Transverse colon (tissue), 4 donors: ENCODE measurements around the gene LYPD6B. TPM values are rescaled to one million over a fixed set of nuclear protein-coding genes. Genes with fewer than 3 reads are reported as not detected.

Source experiments
- DNase-seq: peaks from one replicate; pipeline ENCODE4 v3.0.0-alpha.2; 2019
- H3K27ac ChIP-seq, 4 donors: fragments of 200-600 bp; sonication (generic); 2 replicates each; pipeline ENCODE4 v1.5.1; 2016 to 2018; ENCODE audit warnings: inconsistent platforms in 4 of 4
- H3K27me3 ChIP-seq: fragments of 200-600 bp; sonication (generic); 2 replicates; pipeline ENCODE4 v1.5.1; 2017; ENCODE audit warnings: inconsistent platforms
- H3K36me3 ChIP-seq, 4 donors: fragments of 200-600 bp; sonication (generic); 2 replicates each; pipeline ENCODE4 v1.5.1; 2017 to 2019; ENCODE audit warnings: inconsistent platforms in 4 of 4
- H3K4me1 ChIP-seq, 4 donors: fragments of 200-600 bp; sonication (generic); 2 replicates each; pipeline ENCODE4 v1.5.1; 2017 to 2020; ENCODE audit warnings: inconsistent platforms in 4 of 4
- H3K4me3 ChIP-seq, 4 donors: fragments of 200-600 bp; sonication (generic); 1 replicate in 1 of 4; 2 replicates in 3 of 4; pipeline versions ENCODE4 v1.5.1 to v1.6.1; 2017 to 2019; ENCODE audit warnings: inconsistent platforms in 4 of 4
- H3K9me3 ChIP-seq, 2 donors: fragments of 200-600 bp; sonication (generic); 2 replicates each; pipeline ENCODE4 v1.5.1; 2017 to 2019; ENCODE audit warnings: inconsistent platforms in 2 of 2
- EP300 ChIP-seq: sonication (generic); formaldehyde crosslinking; IDR thresholded peaks from one replicate; pipeline ENCODE4 v1.6.1; 2017; ENCODE audit warnings: antibody characterized with exemption, low read depth
- POLR2A ChIP-seq: fragments of 450-650 bp; IDR thresholded peaks from one replicate; pipeline ENCODE4 v1.6.1; 2016; ENCODE audit warnings: antibody characterized with exemption, mild to moderate bottlenecking, moderate library complexity
- POLR2AphosphoS5 ChIP-seq, 3 donors: sonication (generic); formaldehyde crosslinking; IDR thresholded peaks; one replicate each; pipeline ENCODE4 v1.6.1; 2016; ENCODE audit warnings: antibody characterized with exemption in 3 of 3
- WGBS, 2 donors: methylation state at CpG; one replicate each; pipeline ENCODE4 v1.1.5; 2018; ENCODE audit warnings: low coverage in 1 of 2; 5-methylcytosine and 5-hydroxymethylcytosine counted together
- in situ Hi-C, 4 donors: fragments of 200-750 bp; cut with MboI; loops; one replicate each; pipeline versions ENCODE4 v1.15.0 to v1.15.1; 2017; ENCODE audit warnings: low sequenced_read_pairs in 3 of 4, low pct_ligation_motif_present in 1 of 4, low pct_unique_long_range_greater_than_20kb in 1 of 4
- intact Hi-C: fragments of 100-400 bp; cut with DNase I; formaldehyde crosslinking; loops from one replicate; pipeline ENCODE4 v1.15.1; 2023; ENCODE audit warnings: low total_unique reads
- total RNA-seq, 4 donors: library from RNA; depleted of rRNA; stranded (reverse); fragments of >200 nt; gene quantifications; one replicate each; pipeline ENCODE4 v1.1.0, GENCODE V29; 2016
- TF ChIP-seq, protein P1 (sequence below), 5 experiments: fragments of 200-600 bp in 3 of 5; fragments of 450-650 bp in 2 of 5; sonication (generic) in 3 of 5; IDR thresholded peaks; 1 replicate in 2 of 5; 2 replicates in 3 of 5; pipeline ENCODE4 v1.5.1; 2016 to 2017; ENCODE audit warnings: antibody characterized with exemption in 5 of 5, inconsistent platforms in 3 of 5, mild to moderate bottlenecking in 2 of 5, moderate library complexity in 1 of 5

Gene LYPD6B, protein sequence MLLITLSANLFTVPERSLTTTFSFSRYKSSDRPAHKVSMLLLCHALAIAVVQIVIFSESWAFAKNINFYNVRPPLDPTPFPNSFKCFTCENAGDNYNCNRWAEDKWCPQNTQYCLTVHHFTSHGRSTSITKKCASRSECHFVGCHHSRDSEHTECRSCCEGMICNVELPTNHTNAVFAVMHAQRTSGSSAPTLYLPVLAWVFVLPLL
- 1 to 10 TPM in 3 of 4 donors, not detected in 1; 1.1 to 3.1 (median 2.6) TPM for total RNA-seq

DNA sequence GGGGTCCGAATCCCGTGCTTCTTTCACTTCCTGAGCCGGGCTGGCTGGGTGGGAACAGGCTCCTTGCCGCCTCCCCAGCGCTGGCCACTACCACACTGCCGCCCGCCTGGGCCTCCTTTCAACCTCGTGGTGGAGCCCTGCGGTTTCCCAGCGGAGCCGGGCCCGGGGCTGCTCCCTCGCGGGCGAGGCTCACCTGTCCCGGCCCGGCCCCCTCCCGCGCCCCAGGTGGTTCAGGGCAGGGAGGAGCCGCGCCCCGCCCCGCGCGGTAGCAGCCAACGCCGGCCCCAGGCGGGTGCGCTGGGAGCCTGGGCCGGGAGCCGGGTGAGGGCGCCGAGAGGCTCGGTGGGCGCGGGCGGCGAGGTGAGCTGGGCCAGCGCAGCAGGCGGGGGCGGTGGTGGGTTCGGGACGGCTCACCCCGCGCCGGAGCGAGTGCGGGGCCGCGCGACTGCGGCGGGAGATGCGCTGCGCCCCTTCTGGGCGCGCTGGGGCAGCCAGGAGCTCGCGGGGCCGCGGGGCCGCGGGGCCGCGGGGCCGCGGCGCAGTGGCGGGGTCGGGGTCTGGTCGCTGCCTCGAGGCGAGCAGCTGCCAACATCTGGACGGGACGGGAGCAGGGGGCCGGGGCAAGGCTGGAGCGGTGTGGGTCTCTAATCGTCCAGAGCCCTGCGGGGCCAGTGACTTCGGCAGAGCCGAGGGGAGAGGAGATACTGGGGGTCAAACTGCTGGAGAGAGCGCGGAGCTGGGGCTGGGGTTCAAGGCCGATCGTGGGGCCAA lies at the start of gene LYPD6B:
TSS of gene LYPD6B (plus strand) at position 258 of the 771 bp plus-strand sequence. CDS start 92,250 bp downstream, outside the sequence.
- Histone ChIP-seq H3K27me3 (peaks cover 19% of the 10 kb centered on the region), H3K36me3 (no peaks in the 10 kb centered on the region), H3K27ac (no peak within 1 kb of the TSS), H3K9me3 (no peaks in the 10 kb centered on the region), H3K4me1 (peaks cover 0 to 7% (median 2%) of the 10 kb centered on the region in 4 donors), H3K4me3 (peak within 1 kb of the TSS in 3 of 4 donors; percentile 48 to 52 (median 51))
- in situ Hi-C loops, result loop anchor here in 1 of 4 donors (25.0 kb wide), 1 partner anchor 274 kb away; no protein-coding TSS in a partner anchor
- DNase-seq, result peak; percentile 75
- intact Hi-C loops, result no loop called here
- 3% methylated on average over 64 of the region's 85 CpGs; no CpG with 5 or more reads in 1 of the 2 donors for WGBS, 2 donors
- TF ChIP-seq, protein P1, sequence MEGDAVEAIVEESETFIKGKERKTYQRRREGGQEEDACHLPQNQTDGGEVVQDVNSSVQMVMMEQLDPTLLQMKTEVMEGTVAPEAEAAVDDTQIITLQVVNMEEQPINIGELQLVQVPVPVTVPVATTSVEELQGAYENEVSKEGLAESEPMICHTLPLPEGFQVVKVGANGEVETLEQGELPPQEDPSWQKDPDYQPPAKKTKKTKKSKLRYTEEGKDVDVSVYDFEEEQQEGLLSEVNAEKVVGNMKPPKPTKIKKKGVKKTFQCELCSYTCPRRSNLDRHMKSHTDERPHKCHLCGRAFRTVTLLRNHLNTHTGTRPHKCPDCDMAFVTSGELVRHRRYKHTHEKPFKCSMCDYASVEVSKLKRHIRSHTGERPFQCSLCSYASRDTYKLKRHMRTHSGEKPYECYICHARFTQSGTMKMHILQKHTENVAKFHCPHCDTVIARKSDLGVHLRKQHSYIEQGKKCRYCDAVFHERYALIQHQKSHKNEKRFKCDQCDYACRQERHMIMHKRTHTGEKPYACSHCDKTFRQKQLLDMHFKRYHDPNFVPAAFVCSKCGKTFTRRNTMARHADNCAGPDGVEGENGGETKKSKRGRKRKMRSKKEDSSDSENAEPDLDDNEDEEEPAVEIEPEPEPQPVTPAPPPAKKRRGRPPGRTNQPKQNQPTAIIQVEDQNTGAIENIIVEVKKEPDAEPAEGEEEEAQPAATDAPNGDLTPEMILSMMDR (IDR thresholded peaks at IDR 0.05), result no peak
- TF ChIP-seq POLR2A (no peak), EP300 (no peak), POLR2AphosphoS5 (IDR thresholded peaks at IDR 0.05) (no peak)

DNA sequence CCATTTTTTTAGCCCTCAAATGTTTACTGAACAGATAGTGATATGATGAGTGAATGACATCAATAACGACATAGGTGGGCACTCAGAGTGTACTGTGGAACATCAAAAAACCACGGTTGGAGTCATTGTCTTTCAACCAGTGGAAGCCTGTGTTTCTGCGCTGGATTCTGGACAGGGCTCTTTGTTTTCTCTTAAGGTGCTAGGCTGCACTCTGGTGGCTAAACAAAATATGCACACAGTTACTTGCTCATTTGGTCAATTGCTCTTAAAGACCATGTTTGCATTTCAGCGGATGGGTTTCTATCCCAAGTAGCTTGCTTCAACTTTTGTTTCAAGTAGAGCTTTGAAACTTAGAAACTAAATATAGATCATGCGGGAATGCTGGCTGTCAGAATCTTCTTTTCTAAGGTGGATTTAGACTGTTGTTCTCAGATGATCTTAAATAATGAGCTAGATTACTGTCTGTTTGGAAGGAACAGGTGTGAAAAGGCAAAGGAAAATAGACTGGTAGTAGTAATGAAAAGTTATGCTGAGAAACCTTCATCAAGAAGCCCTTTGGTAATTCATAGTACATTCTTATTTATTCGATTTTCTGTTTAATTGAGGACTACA lies 48.5 kb upstream of the LYPD6B start:
- intact Hi-C loops, result no loop called here

DNA sequence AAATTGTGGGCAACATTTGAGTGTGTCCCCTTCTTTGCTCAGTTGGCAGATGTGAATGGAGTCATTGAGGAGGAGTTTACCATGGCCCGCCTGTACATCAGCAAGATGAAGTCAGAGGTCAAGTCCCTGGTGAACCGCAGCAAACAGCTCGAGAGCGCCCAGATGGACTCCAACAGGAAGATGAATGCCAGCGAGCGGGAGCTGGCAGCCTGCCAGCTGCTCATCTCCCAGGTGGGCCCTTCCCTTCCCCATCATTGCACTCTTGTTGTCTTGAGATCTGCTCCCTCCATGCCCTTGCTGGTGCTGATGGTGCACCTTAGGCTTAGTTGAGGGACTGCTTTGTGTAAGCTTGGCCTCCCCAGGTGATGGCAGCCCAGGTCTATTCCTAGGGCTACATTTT lies 47.5 kb upstream of the LYPD6B start:
- in situ Hi-C loops, result loop anchor here in 3 of 4 donors (25.0 kb wide), 3 partner anchors 354 to 1054 kb away; partner anchors contain the start of gene EPC2 (in 1 of the 3)

More for the DNA sequence above, 48.5 kb upstream of the LYPD6B start:
- no peaks in the 10 kb centered on the region for H3K27me3 ChIP-seq
- DNase-seq, result peak; percentile 48
- H3K36me3 ChIP-seq, result no peaks in the 10 kb centered on the region
- in situ Hi-C loops, result loop anchor here in 3 of 4 donors (25.0 kb wide), 3 partner anchors 353 to 1053 kb away; partner anchors contain the start of gene EPC2 (in 1 of the 3)
- TF ChIP-seq, protein P1 (IDR thresholded peaks at IDR 0.05), result peak; percentile 59 to 79 (median 65)
- no peak for TF ChIP-seq POLR2AphosphoS5 (IDR thresholded peaks at IDR 0.05)
- no peak overlapping the region for H3K27ac ChIP-seq
- WGBS, 2 donors, result 27 to 30% methylated on average over 5 to 6 of the region's 6 CpGs
- H3K4me3 ChIP-seq, result no peak overlapping the region
- H3K9me3 ChIP-seq, result no peaks in the 10 kb centered on the region
- no peaks in the 10 kb centered on the region for H3K4me1 ChIP-seq

More for the DNA sequence above, 47.5 kb upstream of the LYPD6B start:
- Histone ChIP-seq H3K27ac (no peak overlapping the region), H3K4me3 (no peak overlapping the region), H3K27me3 (no peaks in the 10 kb centered on the region), H3K9me3 (no peaks in the 10 kb centered on the region), H3K36me3 (no peaks in the 10 kb centered on the region), H3K4me1 (no peaks in the 10 kb centered on the region)
- TF ChIP-seq, protein P1 (IDR thresholded peaks at IDR 0.05), result no peak
- TF ChIP-seq POLR2A (no peak), EP300 (no peak), POLR2AphosphoS5 (IDR thresholded peaks at IDR 0.05) (no peak)
- DNase-seq, result no peak
- WGBS, 2 donors, result 74% methylated on average over 6 of the region's 6 CpGs; no CpG with 5 or more reads in 1 of the 2 donors
- intact Hi-C loops, result no loop called here
